ENCODE results near the gene SPHK1. TPM values are rescaled to one million over a fixed set of nuclear protein-coding genes. Genes with fewer than 3 reads are reported as not detected.
A peak's percentile ranks its signal among the peaks of the same experiment; 100 is the strongest.

SPHK1 gene
- total RNA-seq, 3 donors from 2014 or later: 1.2 to 5.7 (median 3.3) TPM

DNA sequence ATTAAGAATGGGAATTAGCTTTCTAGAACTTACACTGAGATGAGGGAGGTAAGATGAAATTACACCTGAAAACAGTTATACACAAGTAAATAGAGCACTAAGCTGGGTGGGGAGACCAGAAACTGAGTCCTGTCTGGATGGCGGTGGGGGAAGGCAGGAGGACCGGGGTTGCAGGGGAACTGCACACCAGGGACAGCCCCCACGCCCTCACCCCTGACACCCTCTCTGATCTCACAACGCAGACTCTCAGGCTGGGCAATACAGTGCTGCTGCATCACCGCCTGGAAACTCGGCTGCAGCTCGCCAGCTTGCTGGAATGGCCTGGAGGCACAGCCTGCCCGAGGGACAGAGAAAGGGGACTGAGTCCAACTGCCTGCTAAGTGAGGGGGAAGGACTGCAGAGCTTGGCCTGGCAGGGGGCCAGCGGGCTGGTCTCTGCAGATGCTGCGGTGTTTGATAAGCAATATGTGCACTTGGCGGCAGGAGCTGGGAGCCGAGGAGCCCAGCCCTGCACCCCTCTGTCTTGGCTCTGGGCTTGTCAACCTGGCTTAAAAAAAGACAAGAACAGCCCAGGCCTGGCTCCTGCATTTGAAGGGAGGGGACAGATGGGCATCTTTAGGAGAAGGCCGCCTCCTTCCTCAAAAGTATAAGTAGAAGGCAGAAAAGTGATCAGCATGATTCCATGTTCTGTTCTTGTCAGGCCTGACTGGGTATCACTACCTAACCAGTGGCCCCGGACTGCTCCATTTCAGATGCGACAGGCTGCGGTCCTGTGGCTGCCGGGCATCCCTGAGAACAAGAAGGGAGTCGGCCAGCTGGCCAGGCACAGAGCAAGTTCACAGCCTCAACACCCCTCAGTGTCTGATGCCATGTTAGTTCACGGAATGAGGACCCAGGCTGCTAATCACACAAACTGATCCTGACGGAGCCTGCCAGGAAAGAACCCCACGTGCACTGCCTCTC lies 30.2 kb downstream of the SPHK1 start:
- ATAC-seq (peak; percentile 42), DNase-seq (peak in 2 of 3 donors; percentile 34 to 45)
- H3K36me3 ChIP-seq (ENCODE audit: low read depth): no peaks in the 10 kb centered on the region
- H3K9me3 ChIP-seq: no peaks in the 10 kb centered on the region
- peaks cover 5% of the 10 kb centered on the region for H3K4me1 ChIP-seq (ENCODE audit: low read depth)
- intact Hi-C loops (cut with DNase I, micrococcal nuclease): no loop called here
- TF ChIP-seq, protein P1, sequence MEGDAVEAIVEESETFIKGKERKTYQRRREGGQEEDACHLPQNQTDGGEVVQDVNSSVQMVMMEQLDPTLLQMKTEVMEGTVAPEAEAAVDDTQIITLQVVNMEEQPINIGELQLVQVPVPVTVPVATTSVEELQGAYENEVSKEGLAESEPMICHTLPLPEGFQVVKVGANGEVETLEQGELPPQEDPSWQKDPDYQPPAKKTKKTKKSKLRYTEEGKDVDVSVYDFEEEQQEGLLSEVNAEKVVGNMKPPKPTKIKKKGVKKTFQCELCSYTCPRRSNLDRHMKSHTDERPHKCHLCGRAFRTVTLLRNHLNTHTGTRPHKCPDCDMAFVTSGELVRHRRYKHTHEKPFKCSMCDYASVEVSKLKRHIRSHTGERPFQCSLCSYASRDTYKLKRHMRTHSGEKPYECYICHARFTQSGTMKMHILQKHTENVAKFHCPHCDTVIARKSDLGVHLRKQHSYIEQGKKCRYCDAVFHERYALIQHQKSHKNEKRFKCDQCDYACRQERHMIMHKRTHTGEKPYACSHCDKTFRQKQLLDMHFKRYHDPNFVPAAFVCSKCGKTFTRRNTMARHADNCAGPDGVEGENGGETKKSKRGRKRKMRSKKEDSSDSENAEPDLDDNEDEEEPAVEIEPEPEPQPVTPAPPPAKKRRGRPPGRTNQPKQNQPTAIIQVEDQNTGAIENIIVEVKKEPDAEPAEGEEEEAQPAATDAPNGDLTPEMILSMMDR (IDR thresholded peaks at IDR 0.05): no peak
- no peak overlapping the region for H3K4me3 ChIP-seq

DNA sequence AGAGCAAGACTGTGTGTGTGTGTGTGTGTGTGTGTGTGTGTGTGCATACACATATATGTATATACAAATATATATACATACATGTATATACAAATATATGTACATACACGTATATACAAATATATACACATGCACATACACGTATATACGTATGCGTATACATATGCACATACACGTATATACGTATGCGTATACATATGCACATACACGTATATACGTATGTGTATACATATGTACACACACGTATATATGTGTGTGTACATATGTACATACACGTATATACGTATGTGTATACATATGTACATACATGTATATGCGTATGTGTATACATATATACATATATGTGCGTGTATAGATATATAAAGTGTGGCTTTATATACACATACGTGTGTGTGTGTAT lies 31.4 kb downstream of the SPHK1 start:
- Histone ChIP-seq H3K4me3 (no peak overlapping the region), H3K9me3 (no peaks in the 10 kb centered on the region), H3K4me1 (ENCODE audit: low read depth) (peaks cover 5% of the 10 kb centered on the region), H3K36me3 (ENCODE audit: low read depth) (no peaks in the 10 kb centered on the region)
- DNase-seq (no peak), ATAC-seq (no peak)
- intact Hi-C loops (cut with DNase I, micrococcal nuclease): no loop called here
- TF ChIP-seq, protein P1 (IDR thresholded peaks at IDR 0.05): no peak

DNA sequence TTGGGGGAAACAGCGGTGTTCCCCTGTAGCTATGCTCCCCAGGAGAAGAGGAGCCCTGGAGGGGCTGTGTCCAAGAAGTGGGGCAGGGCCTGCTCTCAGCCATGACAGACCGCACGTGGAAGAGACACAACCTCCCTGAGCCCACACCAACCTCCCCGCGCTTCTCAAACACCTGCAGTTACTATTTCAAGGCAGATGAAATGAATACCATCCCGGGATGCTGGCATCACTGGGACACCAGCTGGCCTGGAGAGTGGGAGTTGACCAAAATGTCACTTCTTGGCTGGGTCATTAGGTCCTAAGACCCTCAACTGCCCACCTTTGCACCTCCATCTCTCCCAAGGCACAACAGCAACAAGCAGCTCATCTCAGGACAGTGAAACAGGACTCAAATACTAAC lies 32.0 kb downstream of the SPHK1 start:
- TF ChIP-seq, protein P1 (IDR thresholded peaks at IDR 0.05): no peak
- intact Hi-C loops (cut with DNase I, micrococcal nuclease): no loop called here
- Histone ChIP-seq H3K36me3 (ENCODE audit: low read depth) (no peaks in the 10 kb centered on the region), H3K4me3 (no peak overlapping the region), H3K9me3 (no peaks in the 10 kb centered on the region), H3K4me1 (ENCODE audit: low read depth) (peaks cover 5% of the 10 kb centered on the region)
- DNase-seq (no peak), ATAC-seq (no peak)

DNA sequence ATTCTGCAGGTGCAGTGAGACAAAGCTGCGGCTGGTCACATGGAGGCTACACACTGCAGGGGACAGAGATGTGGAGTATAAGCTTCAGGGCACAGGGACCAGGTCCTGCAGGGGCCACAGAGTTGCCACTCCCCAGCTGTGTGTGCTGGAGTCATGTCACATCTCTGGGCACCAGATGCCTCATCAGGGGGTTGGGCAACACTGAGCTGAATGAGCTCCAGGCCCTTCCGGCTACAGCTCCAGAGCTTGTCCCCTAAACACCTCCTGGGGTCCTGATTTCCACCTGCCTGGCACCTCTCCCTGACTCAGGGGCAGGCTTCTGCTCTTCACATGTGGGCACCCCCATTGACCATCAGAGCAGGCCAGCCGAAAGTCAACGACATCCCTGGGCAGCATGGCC lies 32.5 kb downstream of the SPHK1 start:
- H3K4me3 ChIP-seq: no peak overlapping the region
- no peaks in the 10 kb centered on the region for H3K36me3 ChIP-seq (ENCODE audit: low read depth)
- TF ChIP-seq, protein P1 (IDR thresholded peaks at IDR 0.05): no peak
- ATAC-seq: no peak
- peaks cover 5% of the 10 kb centered on the region for H3K4me1 ChIP-seq (ENCODE audit: low read depth)
- intact Hi-C loops (cut with DNase I, micrococcal nuclease): no loop called here
- no peaks in the 10 kb centered on the region for H3K9me3 ChIP-seq
- DNase-seq: no peak

DNA sequence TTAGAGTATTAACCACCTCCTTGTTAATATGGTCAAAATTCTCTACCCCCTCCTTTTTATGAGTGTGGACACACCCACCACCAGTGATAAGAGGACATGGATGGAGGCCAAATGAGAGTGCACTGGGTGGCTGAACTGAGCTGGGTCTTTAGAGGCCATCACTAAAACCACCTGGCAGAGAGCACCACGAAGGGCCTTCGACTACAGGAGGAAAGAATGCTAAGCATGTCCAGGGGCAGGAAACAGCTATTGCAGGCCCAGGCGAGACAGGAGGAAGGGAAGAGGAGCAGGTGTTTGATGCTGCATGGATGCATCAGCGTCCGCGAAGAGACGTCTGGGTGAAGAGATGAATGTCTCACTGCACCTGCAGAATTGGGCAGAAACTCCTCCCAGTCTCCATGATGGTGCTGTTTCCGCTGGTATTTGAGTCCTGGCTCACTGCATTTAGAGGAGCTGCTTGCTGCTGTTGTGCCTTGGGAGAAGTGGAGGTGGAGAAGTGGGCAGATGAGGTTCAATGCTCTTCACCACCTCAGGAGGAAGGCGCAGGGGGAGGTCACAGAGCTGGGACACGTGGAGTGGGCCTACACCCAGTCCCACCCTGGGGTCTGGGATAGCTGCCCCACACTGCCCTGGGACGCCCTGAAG lies 33.2 kb downstream of the SPHK1 start:
- H3K4me3 ChIP-seq: no peak overlapping the region
- DNase-seq (peak in 1 of 3 donors; percentile 27), ATAC-seq (peak; percentile 70)
- no peaks in the 10 kb centered on the region for H3K36me3 ChIP-seq (ENCODE audit: low read depth)
- H3K4me1 ChIP-seq (ENCODE audit: low read depth): peaks cover 5% of the 10 kb centered on the region
- intact Hi-C loops (cut with DNase I, micrococcal nuclease): no loop called here
- H3K9me3 ChIP-seq: no peaks in the 10 kb centered on the region
- TF ChIP-seq, protein P1 (IDR thresholded peaks at IDR 0.05): no peak

All from mucosa of descending colon (tissue), 3 donors.